GM23248 (cell line): ENCODE measurements around the gene DLG1. TPM values are rescaled to one million over a fixed set of nuclear protein-coding genes. Genes with fewer than 3 reads are reported as not detected.

Experiments used
- DNase-seq: peaks from one replicate; pipeline ENCODE4 v3.0.0-alpha.2; 2015
- H2AFZ ChIP-seq: fragments of 200-600 bp; sonication (generic); 2 replicates; pipeline ENCODE4 v1.6.1; 2016; ENCODE audit warnings: antibody characterized with exemption
- H3F3A ChIP-seq: fragments of 200-600 bp; sonication (generic); 2 replicates; pipeline ENCODE4 v1.6.1; 2016; ENCODE audit warnings: mild to moderate bottlenecking, antibody characterized with exemption, mixed run types; ENCODE audit not compliant: insufficient read depth
- H3K27ac ChIP-seq: fragments of 200-600 bp; sonication (generic); 2 replicates; pipeline ENCODE4 v1.5.1; 2016; ENCODE audit warnings: mild to moderate bottlenecking
- H3K27me3 ChIP-seq: fragments of 200-600 bp; sonication (generic); replicated peaks from 2 replicates; pipeline ENCODE4 v1.6.1; 2016; ENCODE audit warnings: mild to moderate bottlenecking; ENCODE audit not compliant: insufficient read depth
- H3K36me3 ChIP-seq: fragments of 200-600 bp; sonication (generic); 2 replicates; pipeline ENCODE4 v1.6.1; 2016; ENCODE audit warnings: low read depth, mild to moderate bottlenecking
- H3K4me1 ChIP-seq: fragments of 200-600 bp; sonication (generic); 2 replicates; pipeline ENCODE4 v1.6.1; 2016; ENCODE audit warnings: mild to moderate bottlenecking; ENCODE audit not compliant: insufficient read depth
- H3K4me2 ChIP-seq: fragments of 200-600 bp; sonication (generic); one replicate; pipeline ENCODE4 v1.6.1; 2016; ENCODE audit warnings: mild to moderate bottlenecking; ENCODE audit not compliant: unreplicated experiment
- H3K4me3 ChIP-seq: fragments of 200-600 bp; sonication (generic); 2 replicates; pipeline ENCODE4 v1.5.1; 2016; ENCODE audit warnings: mild to moderate bottlenecking
- H3K79me2 ChIP-seq: fragments of 200-600 bp; sonication (generic); 2 replicates; pipeline ENCODE4 v1.6.1; 2016; ENCODE audit warnings: mild to moderate bottlenecking; ENCODE audit not compliant: insufficient read depth
- H3K9ac ChIP-seq: fragments of 200-600 bp; sonication (generic); 2 replicates; pipeline ENCODE4 v1.6.1; 2016; ENCODE audit warnings: mild to moderate bottlenecking
- H3K9me2 ChIP-seq: fragments of 200-600 bp; sonication (generic); 2 replicates; pipeline ENCODE4 v1.6.1; 2016; ENCODE audit warnings: mixed run types, mild to moderate bottlenecking, moderate library complexity; ENCODE audit not compliant: insufficient read depth
- H3K9me3 ChIP-seq: fragments of 200-600 bp; sonication (generic); one replicate; pipeline ENCODE4 v1.6.1; 2017; ENCODE audit warnings: low read depth
- H4K20me1 ChIP-seq: fragments of 200-600 bp; sonication (generic); 2 replicates; pipeline ENCODE4 v1.6.0; 2016; ENCODE audit not compliant: insufficient read depth
- EZH2 ChIP-seq: fragments of 200-600 bp; sonication (generic); IDR thresholded peaks from 2 replicates; pipeline ENCODE4 v1.6.1; 2018; ENCODE audit warnings: antibody characterized with exemption, mild to moderate bottlenecking; ENCODE audit not compliant: insufficient read depth, poor library complexity, severe bottlenecking
- EZH2phosphoT487 ChIP-seq: fragments of 200-600 bp; sonication (generic); IDR thresholded peaks from 2 replicates; pipeline ENCODE4 v1.6.1; 2018; ENCODE audit warnings: antibody characterized with exemption, moderate library complexity, mild to moderate bottlenecking, low read depth; ENCODE audit not compliant: insufficient read depth
- WGBS, 2 experiments: methylation state at CpG; one replicate each; pipeline ENCODE4 v1.1.6; 2015 to 2017; ENCODE audit warnings: low lambda C conversion rate in 2 of 2, low coverage in 1 of 2; ENCODE audit errors: missing lambda C conversion rate in 2 of 2; 5-methylcytosine and 5-hydroxymethylcytosine counted together
- in situ Hi-C: fragments of 300-500 bp; cut with MboI; formaldehyde crosslinking; loops from 2 replicates; pipeline ENCODE4 v1.15.0; 2020
- polyA plus RNA-seq: library from polyadenylated mRNA; unstranded; fragments of >200 nt; fragmentation: Nextera tagmentation; extraction: Ambion mirVana; gene quantifications from 2 replicates; pipeline ENCODE4 v1.2.1, GENCODE V29; 2016
- total RNA-seq: library from RNA; depleted of rRNA; stranded (reverse); fragments of >200 nt; shearing (Covaris generic); gene quantifications from 2 replicates; pipeline ENCODE4 v1.2.3, GENCODE V29; 2014

DLG1 gene
- total and polyA plus RNA-seq, 2 experiments from 2014 or later = 23.2 to 45.9 TPM

- no peaks in the 10 kb centered on the region for H3K9me2 ChIP-seq
- H4K20me1 ChIP-seq = 0 out of 2 replicates have a peak, but pooled peaks cover 8% of the 10 kb centered on the region
- H3K27ac ChIP-seq = no peak overlapping the region
- peaks cover 10% of the 10 kb centered on the region; the same call in 1 of the 2 replicates for H3K36me3 ChIP-seq
- H3K27me3 ChIP-seq = no peaks in the 10 kb centered on the region
- no peak for TF ChIP-seq EZH2
- no peak for TF ChIP-seq EZH2phosphoT487
- in situ Hi-C loops = no loop called here
- H2AFZ ChIP-seq = no peak overlapping the region
- no peak overlapping the region for H3K4me3 ChIP-seq
- WGBS, 2 experiments = 98 to 100% methylated on average over 3 of the region's 3 CpGs
- H3K79me2 ChIP-seq = peaks cover 100% of the 10 kb centered on the region
- peaks cover 9% of the 10 kb centered on the region; the same call in 1 of the 2 replicates for H3F3A ChIP-seq
- H3K4me1 ChIP-seq = no peaks in the 10 kb centered on the region
- no peak for DNase-seq
- no peak overlapping the region for H3K4me2 ChIP-seq
- no peak overlapping the region for H3K9ac ChIP-seq
- peaks cover 15% of the 10 kb centered on the region for H3K9me3 ChIP-seq
Observed at GRCh38 chr3:197244751-197245150, 53.7 kb downstream of the DLG1 start.

- H3K27ac ChIP-seq = no peak overlapping the region
Observed at GRCh38 chr3:197242784-197243432, 55.5 kb downstream of the DLG1 start.

GRCh38 chr3:197241173-197241572 lies 57.2 kb downstream of the DLG1 start:
- no peak for DNase-seq
- no peaks in the 10 kb centered on the region for H3K27me3 ChIP-seq
- peaks cover 9% of the 10 kb centered on the region; the same call in 1 of the 2 replicates for H3F3A ChIP-seq
- in situ Hi-C loops = no loop called here
- no peak for TF ChIP-seq EZH2
- no peak for TF ChIP-seq EZH2phosphoT487
- no peaks in the 10 kb centered on the region for H3K9me2 ChIP-seq
- no peak overlapping the region for H3K27ac ChIP-seq
- H3K4me3 ChIP-seq = no peak overlapping the region
- peaks cover 15% of the 10 kb centered on the region for H3K9me3 ChIP-seq
- 0 out of 2 replicates have a peak, but pooled peaks cover 9% of the 10 kb centered on the region for H4K20me1 ChIP-seq
- H3K79me2 ChIP-seq = peaks cover 100% of the 10 kb centered on the region
- no peaks in the 10 kb centered on the region for H3K4me1 ChIP-seq
- no peak overlapping the region for H3K9ac ChIP-seq
- H2AFZ ChIP-seq = no peak overlapping the region
- H3K36me3 ChIP-seq = no peaks in the 10 kb centered on the region; the same call in 1 of the 2 replicates
- no peak overlapping the region for H3K4me2 ChIP-seq
- 95 to 96% methylated on average over 2 of the region's 2 CpGs for WGBS, 2 experiments

More at GRCh38 chr3:197242784-197243432, 55.5 kb downstream of the DLG1 start:
- Histone ChIP-seq H3K9me2 (no peaks in the 10 kb centered on the region), H3K4me2 (no peak overlapping the region), H3K9me3 (peaks cover 15% of the 10 kb centered on the region), H4K20me1 (0 out of 2 replicates have a peak, but pooled peaks cover 9% of the 10 kb centered on the region), H3K4me3 (no peak overlapping the region), H3K79me2 (peaks cover 100% of the 10 kb centered on the region), H2AFZ (no peak overlapping the region), H3K36me3 (no peaks in the 10 kb centered on the region; the same call in 1 of the 2 replicates), H3K9ac (no peak overlapping the region), H3K27me3 (no peaks in the 10 kb centered on the region), H3F3A (peaks cover 9% of the 10 kb centered on the region; the same call in 1 of the 2 replicates), H3K4me1 (no peaks in the 10 kb centered on the region)
- TF ChIP-seq EZH2phosphoT487 (no peak), EZH2 (no peak)
- 97 to 100% methylated on average over 7 of the region's 7 CpGs for WGBS, 2 experiments
- DNase-seq = no peak
- in situ Hi-C loops = no loop called here

- H3K4me1 ChIP-seq = no peaks in the 10 kb centered on the region
- no peak overlapping the region for H3K27ac ChIP-seq
- no peak overlapping the region for H3K4me3 ChIP-seq
- TF ChIP-seq EZH2phosphoT487 (no peak), EZH2 (no peak)
- peaks cover 9% of the 10 kb centered on the region; the same call in 1 of the 2 replicates for H3F3A ChIP-seq
- no peak for DNase-seq
- peaks cover 15% of the 10 kb centered on the region for H3K9me3 ChIP-seq
- WGBS, 2 experiments = 88 to 90% methylated on average over 1 of the region's 1 CpG
- peaks cover 100% of the 10 kb centered on the region for H3K79me2 ChIP-seq
- no peaks in the 10 kb centered on the region for H3K27me3 ChIP-seq
- 0 out of 2 replicates have a peak, but pooled peaks cover 9% of the 10 kb centered on the region for H4K20me1 ChIP-seq
- H3K9ac ChIP-seq = no peak overlapping the region
- no peaks in the 10 kb centered on the region for H3K9me2 ChIP-seq
- in situ Hi-C loops = no loop called here
- H3K36me3 ChIP-seq = peaks cover 6% of the 10 kb centered on the region; the same call in 1 of the 2 replicates
- no peak overlapping the region for H2AFZ ChIP-seq
- H3K4me2 ChIP-seq = no peak overlapping the region
Observed at GRCh38 chr3:197239857-197240256, 58.6 kb downstream of the DLG1 start.
